HepG2 (cell line): ENCODE results near the gene IKZF3. TPM values are rescaled to one million over a fixed set of nuclear protein-coding genes. Genes with fewer than 3 reads are reported as not detected.

ENCODE experiments used
- CHD2 ChIP-seq: IDR thresholded peaks from 2 replicates; pipeline ENCODE4 v1.6.1; 2011; ENCODE audit warnings: low read depth, low read length, improper control_type of control experiment
- ELF3 ChIP-seq: IDR thresholded peaks from 2 replicates; pipeline ENCODE4 v1.6.1; 2016; ENCODE audit warnings: missing genetic modification reagents, missing compliant biosample characterization
- EZH2 ChIP-seq: conservative IDR thresholded peaks from 2 replicates; pipeline ENCODE4 v1.6.1; 2012; ENCODE audit warnings: mild to moderate bottlenecking, low read depth, low read length, moderate library complexity
- HMGXB4 ChIP-seq, 2 experiments: sonication (generic) in 1 of 2; formaldehyde crosslinking in 1 of 2; IDR thresholded peaks; 2 replicates each; pipeline versions ENCODE4 v1.4.0 to v1.6.1; 2018 to 2020; ENCODE audit warnings: missing genetic modification reagents in 2 of 2, borderline replicate concordance in 1 of 2, low read depth in 1 of 2, mild to moderate bottlenecking in 1 of 2, missing biosample characterization in 1 of 2
- MTF1 ChIP-seq: sonication (generic); formaldehyde crosslinking; IDR thresholded peaks from 2 replicates; pipeline ENCODE4 v1.5.0; 2020; ENCODE audit warnings: missing genetic modification reagents
- MTF2 ChIP-seq: sonication (generic); formaldehyde crosslinking; IDR thresholded peaks from 2 replicates; pipeline ENCODE4 v1.5.0; 2020; ENCODE audit warnings: missing genetic modification reagents, borderline replicate concordance
- NR1H2 ChIP-seq: sonication (generic); formaldehyde crosslinking; IDR thresholded peaks from 2 replicates; pipeline ENCODE4 v1.8.1; 2022; ENCODE audit warnings: low read depth, missing genetic modification reagents, borderline replicate concordance
- PHF5A ChIP-seq: IDR thresholded peaks from one replicate; pipeline ENCODE4 v1.6.1; 2018; ENCODE audit warnings: low read depth, missing genetic modification reagents; ENCODE audit not compliant: unreplicated experiment
- RBM22 ChIP-seq: fragments of 200-400 bp; formaldehyde crosslinking; optimal IDR thresholded peaks from 2 replicates; pipeline ENCODE3; 2017; ENCODE audit warnings: mild to moderate bottlenecking, low read length, moderate library complexity
- RCOR2 ChIP-seq: IDR thresholded peaks from 2 replicates; pipeline ENCODE4 v1.6.1; 2016; ENCODE audit warnings: missing biosample characterization, missing genetic modification reagents
- RXRB ChIP-seq: IDR thresholded peaks from 2 replicates; pipeline ENCODE4 v1.6.1; 2016; ENCODE audit warnings: borderline replicate concordance, missing genetic modification reagents, missing compliant biosample characterization
- SRSF9 ChIP-seq: fragments of 200-400 bp; formaldehyde crosslinking; IDR thresholded peaks from 2 replicates; pipeline ENCODE4 v1.6.1; 2018; ENCODE audit warnings: borderline replicate concordance, mild to moderate bottlenecking, low read depth, low read length; ENCODE audit not compliant: insufficient read depth, poor library complexity, severe bottlenecking
- WIZ ChIP-seq: sonication (generic); formaldehyde crosslinking; IDR thresholded peaks from 2 replicates; pipeline ENCODE4 v1.5.1; 2020; ENCODE audit warnings: mild to moderate bottlenecking, missing genetic modification reagents
- ZBTB38 ChIP-seq: sonication (generic); formaldehyde crosslinking; IDR thresholded peaks from 2 replicates; pipeline ENCODE4 v1.5.1; 2020; ENCODE audit warnings: mild to moderate bottlenecking, missing genetic modification reagents
- ZC3H13 ChIP-seq: sonication (generic); formaldehyde crosslinking; IDR thresholded peaks from 2 replicates; pipeline ENCODE4 v1.8.1; 2023; ENCODE audit warnings: mild to moderate bottlenecking, missing genetic modification reagents, moderate library complexity
- ZC3H4 ChIP-seq: sonication (generic); formaldehyde crosslinking; IDR thresholded peaks from 2 replicates; pipeline ENCODE4 v1.4.0; 2020; ENCODE audit warnings: missing genetic modification reagents, borderline replicate concordance
- ZFP1 ChIP-seq: IDR thresholded peaks from 2 replicates; pipeline ENCODE4 v1.6.1; 2016
- ZNF263 ChIP-seq: sonication (generic); formaldehyde crosslinking; IDR thresholded peaks from 2 replicates; pipeline ENCODE4 v1.4.0; 2020; ENCODE audit warnings: missing genetic modification reagents
- ZNF605 ChIP-seq: sonication (generic); formaldehyde crosslinking; IDR thresholded peaks from 2 replicates; pipeline ENCODE4 v1.8.0; 2022; ENCODE audit warnings: mild to moderate bottlenecking, missing genetic modification reagents
- ZNF780A ChIP-seq: sonication (generic); formaldehyde crosslinking; IDR thresholded peaks from 2 replicates; pipeline ENCODE4 v1.8.0; 2022; ENCODE audit warnings: mild to moderate bottlenecking, missing genetic modification reagents, moderate library complexity
- ZSCAN30 ChIP-seq: sonication (generic); formaldehyde crosslinking; IDR thresholded peaks from 2 replicates; pipeline ENCODE4 v1.5.0; 2020; ENCODE audit warnings: mild to moderate bottlenecking, missing genetic modification reagents
- polyA plus RNA-seq, 8 experiments: library from polyadenylated mRNA; depleted of rRNA in 3 of 8; stranded (reverse) in 7 of 8; unstranded in 1 of 8; fragments of >200 nt; fragmentation: Illumina TruSeq in 4 of 8; extraction: Trizol in 4 of 8; gene quantifications; 2 replicates each; pipeline versions ENCODE4 v1.2.1 to v1.2.3, GENCODE V29; 2011 to 2016; ENCODE audit warnings: low read depth in 4 of 8, missing spikeins in 1 of 8, mixed read lengths in 1 of 8; ENCODE audit not compliant: insufficient read depth in 1 of 8
- total RNA-seq, 5 experiments: library from RNA; depleted of rRNA; stranded (reverse); fragments of >200 nt; fragmentation: Illumina TruSeq; extraction: Trizol; gene quantifications; 2 replicates each; pipeline ENCODE4 v1.2.3, GENCODE V29; 2016; ENCODE audit warnings: low read depth in 1 of 5
- TF ChIP-seq, protein P1 (sequence below): sonication (generic); formaldehyde crosslinking; conservative IDR thresholded peaks from 2 replicates; pipeline ENCODE4 v1.4.0; 2020; ENCODE audit warnings: missing genetic modification reagents
- TF ChIP-seq, protein P2 (sequence below): IDR thresholded peaks from 2 replicates; pipeline ENCODE4 v1.6.1; 2012; ENCODE audit warnings: low read length, improper control_type of control experiment

The IKZF3 gene
- total and polyA plus RNA-seq, 2 of the 13 experiments (the other 11 are each of a cell fraction or from before 2014, with no cell fraction given) = not detected

DNA sequence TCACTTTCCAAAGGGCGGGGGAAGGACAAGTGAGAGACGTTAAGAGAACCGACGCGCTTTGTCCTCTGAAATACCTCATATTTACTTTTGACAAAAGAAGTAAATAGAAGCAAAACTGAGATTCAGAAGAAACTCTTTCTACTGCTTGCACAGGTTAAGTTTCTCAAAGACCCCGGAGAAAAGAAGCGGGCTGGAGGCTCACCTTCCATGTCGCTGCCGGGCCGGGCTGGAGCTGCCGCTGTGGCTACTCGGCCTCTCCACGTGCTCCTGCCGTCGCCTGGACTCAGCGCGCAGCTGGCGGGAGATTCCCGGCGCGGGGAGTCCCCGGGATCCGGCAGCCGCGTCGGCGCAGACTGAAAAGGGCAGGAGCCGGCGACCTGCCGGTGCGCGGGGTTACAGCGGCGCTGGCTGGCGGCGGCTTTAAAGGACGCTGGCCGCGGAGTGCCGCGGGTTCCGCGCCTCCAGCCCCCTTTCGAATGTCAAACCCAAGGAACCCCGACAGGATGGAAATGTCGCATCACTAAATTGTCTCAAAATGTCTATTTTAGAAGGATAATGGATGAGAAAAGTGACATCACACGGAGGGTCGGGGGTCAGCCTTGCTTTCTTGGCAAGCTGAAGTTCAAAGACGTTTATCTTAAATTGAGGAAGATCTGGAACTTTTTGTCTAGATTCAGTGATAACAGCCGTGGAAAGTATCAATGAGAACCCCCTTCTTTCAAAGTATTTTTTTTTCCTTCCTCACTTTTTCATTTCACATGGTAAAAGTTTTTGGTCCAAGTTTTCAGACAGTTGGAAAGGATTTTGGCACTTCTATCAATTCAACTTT lies at the start of gene IKZF3 (continued):
- TF ChIP-seq MTF2 (CRISPR knock-in tag) (peak; percentile 99), ELF3 (peak; percentile 90), ZFP1 (CRISPR knock-in tag) (peak; percentile 83; the same call in 1 of the 2 replicates), NR1H2 (peak; percentile 80; the same call in 1 of the 2 replicates), ZSCAN30 (CRISPR knock-in tag) (no peak), ZNF263 (peak; percentile 87), RBM22 (no peak), CHD2 (no peak), MTF1 (peak; percentile 91), EZH2 (peak; percentile 77; the same call in 1 of the 2 replicates), ZNF780A (CRISPR knock-in tag) (peak; percentile 71; the same call in 1 of the 2 replicates), ZBTB38 (peak; percentile 95; the same call in 1 of the 2 replicates), ZNF605 (CRISPR knock-in tag) (peak; percentile 98), PHF5A (CRISPR knock-in tag) (peak; percentile 62), ZC3H13 (CRISPR knock-in tag) (peak; percentile 96), RXRB (CRISPR knock-in tag) (peak; percentile 83), WIZ (CRISPR knock-in tag) (peak; percentile 94), RCOR2 (CRISPR knock-in tag) (peak; percentile 41; the same call in 1 of the 2 replicates), ZC3H4 (CRISPR knock-in tag) (no peak), SRSF9 (no peak), HMGXB4 (CRISPR knock-in tag; IDR thresholded peaks at IDR 0.05; ENCODE audit: borderline replicate concordance in 1 of 2, low read depth in 1 of 2) (peak; percentile 80 to 88)
- TF ChIP-seq, protein P1, sequence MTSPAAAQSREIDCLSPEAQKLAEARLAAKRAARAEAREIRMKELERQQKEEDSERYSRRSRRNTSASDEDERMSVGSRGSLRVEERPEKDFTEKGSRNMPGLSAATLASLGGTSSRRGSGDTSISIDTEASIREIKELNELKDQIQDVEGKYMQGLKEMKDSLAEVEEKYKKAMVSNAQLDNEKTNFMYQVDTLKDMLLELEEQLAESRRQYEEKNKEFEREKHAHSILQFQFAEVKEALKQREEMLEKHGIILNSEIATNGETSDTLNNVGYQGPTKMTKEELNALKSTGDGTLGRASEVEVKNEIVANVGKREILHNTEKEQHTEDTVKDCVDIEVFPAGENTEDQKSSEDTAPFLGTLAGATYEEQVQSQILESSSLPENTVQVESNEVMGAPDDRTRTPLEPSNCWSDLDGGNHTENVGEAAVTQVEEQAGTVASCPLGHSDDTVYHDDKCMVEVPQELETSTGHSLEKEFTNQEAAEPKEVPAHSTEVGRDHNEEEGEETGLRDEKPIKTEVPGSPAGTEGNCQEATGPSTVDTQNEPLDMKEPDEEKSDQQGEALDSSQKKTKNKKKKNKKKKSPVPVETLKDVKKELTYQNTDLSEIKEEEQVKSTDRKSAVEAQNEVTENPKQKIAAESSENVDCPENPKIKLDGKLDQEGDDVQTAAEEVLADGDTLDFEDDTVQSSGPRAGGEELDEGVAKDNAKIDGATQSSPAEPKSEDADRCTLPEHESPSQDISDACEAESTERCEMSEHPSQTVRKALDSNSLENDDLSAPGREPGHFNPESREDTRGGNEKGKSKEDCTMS (CRISPR knock-in tag) = no peak
- TF ChIP-seq, protein P2, sequence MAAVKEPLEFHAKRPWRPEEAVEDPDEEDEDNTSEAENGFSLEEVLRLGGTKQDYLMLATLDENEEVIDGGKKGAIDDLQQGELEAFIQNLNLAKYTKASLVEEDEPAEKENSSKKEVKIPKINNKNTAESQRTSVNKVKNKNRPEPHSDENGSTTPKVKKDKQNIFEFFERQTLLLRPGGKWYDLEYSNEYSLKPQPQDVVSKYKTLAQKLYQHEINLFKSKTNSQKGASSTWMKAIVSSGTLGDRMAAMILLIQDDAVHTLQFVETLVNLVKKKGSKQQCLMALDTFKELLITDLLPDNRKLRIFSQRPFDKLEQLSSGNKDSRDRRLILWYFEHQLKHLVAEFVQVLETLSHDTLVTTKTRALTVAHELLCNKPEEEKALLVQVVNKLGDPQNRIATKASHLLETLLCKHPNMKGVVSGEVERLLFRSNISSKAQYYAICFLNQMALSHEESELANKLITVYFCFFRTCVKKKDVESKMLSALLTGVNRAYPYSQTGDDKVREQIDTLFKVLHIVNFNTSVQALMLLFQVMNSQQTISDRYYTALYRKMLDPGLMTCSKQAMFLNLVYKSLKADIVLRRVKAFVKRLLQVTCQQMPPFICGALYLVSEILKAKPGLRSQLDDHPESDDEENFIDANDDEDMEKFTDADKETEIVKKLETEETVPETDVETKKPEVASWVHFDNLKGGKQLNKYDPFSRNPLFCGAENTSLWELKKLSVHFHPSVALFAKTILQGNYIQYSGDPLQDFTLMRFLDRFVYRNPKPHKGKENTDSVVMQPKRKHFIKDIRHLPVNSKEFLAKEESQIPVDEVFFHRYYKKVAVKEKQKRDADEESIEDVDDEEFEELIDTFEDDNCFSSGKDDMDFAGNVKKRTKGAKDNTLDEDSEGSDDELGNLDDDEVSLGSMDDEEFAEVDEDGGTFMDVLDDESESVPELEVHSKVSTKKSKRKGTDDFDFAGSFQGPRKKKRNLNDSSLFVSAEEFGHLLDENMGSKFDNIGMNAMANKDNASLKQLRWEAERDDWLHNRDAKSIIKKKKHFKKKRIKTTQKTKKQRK = no peak
